K562 (cell line): ENCODE measurements around the gene HPSE2. TPM values are rescaled to one million over a fixed set of nuclear protein-coding genes. Genes with fewer than 3 reads are reported as not detected.

ENCODE experiments used
- CEBPZ ChIP-seq: fragments of 150-350 bp; IDR thresholded peaks from 2 replicates; pipeline ENCODE4 v1.6.1; 2014; ENCODE audit warnings: low read depth, mild to moderate bottlenecking, low read length, borderline replicate concordance
- DMBX1 ChIP-seq: fragments of 250-450 bp; sonication (Bioruptor Pico); IDR thresholded peaks from 2 replicates; pipeline ENCODE4 v1.8.0; 2022; ENCODE audit warnings: inconsistent platforms, mild to moderate bottlenecking, moderate library complexity, borderline replicate concordance
- HDAC3 ChIP-seq: fragments of 450-650 bp; IDR thresholded peaks from 2 replicates; pipeline ENCODE4 v1.6.1; 2018; ENCODE audit warnings: borderline replicate concordance, mild to moderate bottlenecking, moderate library complexity; ENCODE audit not compliant: partially characterized antibody
- NELFE ChIP-seq: IDR thresholded peaks from 2 replicates; pipeline ENCODE4 v1.6.1; 2011; ENCODE audit warnings: mild to moderate bottlenecking; ENCODE audit not compliant: insufficient read depth, insufficient read length
- PHB2 ChIP-seq: fragments of 450-650 bp; IDR thresholded peaks from 2 replicates; pipeline ENCODE4 v1.6.1; 2017; ENCODE audit warnings: low read depth
- POLR2H ChIP-seq: IDR thresholded peaks from 2 replicates; pipeline ENCODE4 v1.6.1; 2016; ENCODE audit warnings: missing genetic modification characterization, low read depth, mild to moderate bottlenecking, control low read depth, missing compliant biosample characterization, moderate library complexity
- PTBP1 ChIP-seq: fragments of 200-400 bp; formaldehyde crosslinking; IDR thresholded peaks from 2 replicates; pipeline ENCODE4 v1.6.1; 2017; ENCODE audit warnings: low read depth, low read length
- PTRF ChIP-seq: fragments of 450-650 bp; IDR thresholded peaks from 2 replicates; pipeline ENCODE4 v1.6.1; 2016; ENCODE audit warnings: mild to moderate bottlenecking, missing genetic modification characterization, missing compliant biosample characterization
- RREB1 ChIP-seq: fragments of 250-450 bp; sonication (Bioruptor Pico); IDR thresholded peaks from 2 replicates; pipeline ENCODE4 v1.4.0; 2020
- RUNX1 ChIP-seq: sonication (generic); IDR thresholded peaks from 2 replicates; pipeline ENCODE4 v1.6.1; 2016; ENCODE audit warnings: antibody characterized with exemption, low read depth
- SMARCB1 ChIP-seq: IDR thresholded peaks from 2 replicates; pipeline ENCODE4 v1.6.1; 2011; ENCODE audit warnings: improper control_type of control experiment, low read depth; ENCODE audit not compliant: insufficient read length
- polyA plus RNA-seq, 8 experiments: library from polyadenylated mRNA; depleted of rRNA in 4 of 8; stranded (reverse) in 5 of 8; unstranded in 3 of 8; fragments of >200 nt; fragmentation: Nextera tagmentation in 2 of 8; fragmentation: Illumina TruSeq in 1 of 8; extraction: Ambion mirVana in 2 of 8; extraction: Trizol in 1 of 8; gene quantifications; 2 replicates each; pipeline versions ENCODE4 v1.2.1 to v1.2.3, GENCODE V29; 2011 to 2014; ENCODE audit warnings: inconsistent platforms in 1 of 8, missing spikeins in 1 of 8
- total RNA-seq, 7 experiments: library from RNA; depleted of rRNA in 6 of 7; stranded (reverse); fragments of >200 nt in 6 of 7; fragmentation: Illumina TruSeq in 2 of 7; extraction: Trizol in 2 of 7; gene quantifications; 2 replicates each; pipeline versions ENCODE4 v1.2.1 to v1.2.3, GENCODE V29; 2011 to 2021; ENCODE audit warnings: low replicate concordance in 1 of 7
- TF ChIP-seq, protein P1 (sequence below): fragments of 450-650 bp; IDR thresholded peaks from one replicate; pipeline ENCODE4 v1.6.1; 2018; ENCODE audit warnings: mild to moderate bottlenecking, moderate library complexity; ENCODE audit not compliant: partially characterized antibody
- TF ChIP-seq, protein P2 (sequence below): sonication (generic); formaldehyde crosslinking; IDR thresholded peaks from 2 replicates; pipeline ENCODE4 v1.8.0; 2022; ENCODE audit warnings: mild to moderate bottlenecking, missing genetic modification reagents

HPSE2 gene
- total and polyA plus RNA-seq, 9 of the 15 experiments (the other 6 are each of a cell fraction or from before 2014, with no cell fraction given), result 0.03 to 0.10 (median 0.04) TPM; not detected in 2

GRCh38 chr10:98458809-98459784 lies 776.6 kb downstream of the HPSE2 start (continued):
- TF ChIP-seq RREB1, result no peak
- TF ChIP-seq PTRF, result no peak
- TF ChIP-seq PHB2, result no peak
- TF ChIP-seq NELFE, result no peak
- peak; percentile 41; the same call in 1 of the 2 replicates for TF ChIP-seq RUNX1
- TF ChIP-seq HDAC3, result no peak
- no peak for TF ChIP-seq POLR2H (tag)
- TF ChIP-seq SMARCB1, result no peak
- TF ChIP-seq, protein P1, sequence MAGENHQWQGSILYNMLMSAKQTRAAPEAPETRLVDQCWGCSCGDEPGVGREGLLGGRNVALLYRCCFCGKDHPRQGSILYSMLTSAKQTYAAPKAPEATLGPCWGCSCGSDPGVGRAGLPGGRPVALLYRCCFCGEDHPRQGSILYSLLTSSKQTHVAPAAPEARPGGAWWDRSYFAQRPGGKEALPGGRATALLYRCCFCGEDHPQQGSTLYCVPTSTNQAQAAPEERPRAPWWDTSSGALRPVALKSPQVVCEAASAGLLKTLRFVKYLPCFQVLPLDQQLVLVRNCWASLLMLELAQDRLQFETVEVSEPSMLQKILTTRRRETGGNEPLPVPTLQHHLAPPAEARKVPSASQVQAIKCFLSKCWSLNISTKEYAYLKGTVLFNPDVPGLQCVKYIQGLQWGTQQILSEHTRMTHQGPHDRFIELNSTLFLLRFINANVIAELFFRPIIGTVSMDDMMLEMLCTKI, result no peak
- no peak for TF ChIP-seq PTBP1
- TF ChIP-seq CEBPZ, result no peak
- TF ChIP-seq DMBX1 (CRISPR knock-in tag), result no peak
- TF ChIP-seq, protein P2, sequence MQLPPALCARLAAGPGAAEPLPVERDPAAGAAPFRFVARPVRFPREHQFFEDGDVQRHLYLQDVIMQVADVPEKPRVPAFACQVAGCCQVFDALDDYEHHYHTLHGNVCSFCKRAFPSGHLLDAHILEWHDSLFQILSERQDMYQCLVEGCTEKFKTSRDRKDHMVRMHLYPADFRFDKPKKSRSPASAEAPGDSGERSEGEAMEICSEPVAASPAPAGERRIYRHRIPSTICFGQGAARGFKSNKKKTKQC (CRISPR knock-in tag), result no peak
